Activated CD4-positive, alpha-beta memory T cell treated with anti-CD3 and anti-CD28 coated beads, Interleukin-2, amount 10 ng/mL, durations not matched to agents 7 days and 5 days (primary cell): ENCODE data around the gene NIM1K. TPM values are rescaled to one million over a fixed set of nuclear protein-coding genes. Genes with fewer than 3 reads are reported as not detected.

ENCODE experiments used
- CTCF ChIA-PET: fragments of 350-600 bp; sonication (Branson Sonifier 250); formaldehyde crosslinking; loops from one replicate; lab custom pipeline; 2021; ENCODE audit warnings: antibody characterized with exemption, inconsistent platforms; lab: Charles Lee
- POLR2A ChIA-PET: fragments of 350-600 bp; sonication (Branson Sonifier 250); formaldehyde crosslinking; loops from one replicate; lab custom pipeline; 2021; ENCODE audit warnings: antibody characterized with exemption; lab: Charles Lee
- DNase-seq: peaks from one replicate; pipeline ENCODE4 v3.0.0-alpha.2; 2020
- H3K27ac Mint-ChIP-seq: one replicate; pipeline ENCODE4 v1.8.0; 2021; ENCODE audit warnings: mild to moderate bottlenecking, mixed read lengths
- H3K27me3 Mint-ChIP-seq: one replicate; pipeline ENCODE4 v1.8.0; 2021; ENCODE audit warnings: mixed read lengths
- H3K36me3 Mint-ChIP-seq: one replicate; pipeline ENCODE4 v1.8.0; 2021; ENCODE audit warnings: low read depth, mixed read lengths
- H3K4me1 Mint-ChIP-seq: one replicate; pipeline ENCODE4 v1.8.0; 2021; ENCODE audit warnings: mixed read lengths
- H3K4me3 Mint-ChIP-seq: one replicate; pipeline ENCODE4 v1.8.0; 2021; ENCODE audit warnings: mild to moderate bottlenecking, mixed read lengths
- H3K9me3 Mint-ChIP-seq: one replicate; pipeline ENCODE4 v1.8.0; 2021; ENCODE audit warnings: mixed read lengths
- total RNA-seq, 2 experiments: library from RNA; stranded (reverse); gene quantifications; one replicate each; pipeline ENCODE4 v1.2.3, GENCODE V29; 2021

Gene NIM1K
- total RNA-seq, 2 experiments from 2014 or later = 0.73 to 0.83 TPM

- H3K27ac Mint-ChIP-seq = no peak overlapping the region
- H3K36me3 Mint-ChIP-seq = no peaks in the 10 kb centered on the region
- ChIA-PET POLR2A (no interaction called here), CTCF (no interaction called here)
- no peaks in the 10 kb centered on the region for H3K4me1 Mint-ChIP-seq
- no peak overlapping the region for H3K4me3 Mint-ChIP-seq
- peaks cover 27% of the 10 kb centered on the region for H3K27me3 Mint-ChIP-seq
- no peak for DNase-seq
- H3K9me3 Mint-ChIP-seq = no peaks in the 10 kb centered on the region
Measured at GRCh38 chr5:43213951-43214350, 21.9 kb downstream of the NIM1K start.

- Mint-ChIP-seq H3K9me3 (no peaks in the 10 kb centered on the region), H3K36me3 (no peaks in the 10 kb centered on the region), H3K27me3 (peaks cover 24% of the 10 kb centered on the region), H3K4me1 (no peaks in the 10 kb centered on the region), H3K4me3 (no peak overlapping the region), H3K27ac (no peak overlapping the region)
- ChIA-PET CTCF (no interaction called here), POLR2A (no interaction called here)
- DNase-seq = no peak
Measured at GRCh38 chr5:43215073-43215631, 23.1 kb downstream of the NIM1K start.

- Mint-ChIP-seq H3K27me3 (peaks cover 11% of the 10 kb centered on the region), H3K4me1 (no peaks in the 10 kb centered on the region), H3K36me3 (no peaks in the 10 kb centered on the region), H3K27ac (no peak overlapping the region), H3K9me3 (no peaks in the 10 kb centered on the region), H3K4me3 (no peak overlapping the region)
- DNase-seq = no peak
- ChIA-PET CTCF (no interaction called here), POLR2A (no interaction called here)
Measured at GRCh38 chr5:43216941-43217340, 24.9 kb downstream of the NIM1K start.

- Mint-ChIP-seq H3K27me3 (peaks cover 7% of the 10 kb centered on the region), H3K4me3 (no peak overlapping the region), H3K4me1 (no peaks in the 10 kb centered on the region), H3K9me3 (no peaks in the 10 kb centered on the region), H3K27ac (no peak overlapping the region), H3K36me3 (no peaks in the 10 kb centered on the region)
- ChIA-PET POLR2A (no interaction called here), CTCF (interaction anchor here (0.7 kb wide), 1 partner anchor 182 kb away, joined by 3 read pairs; no protein-coding TSS in a partner anchor)
- no peak for DNase-seq
Measured at GRCh38 chr5:43219120-43219519, 27.1 kb downstream of the NIM1K start.

GRCh38 chr5:43221502-43221901 lies 29.5 kb downstream of the NIM1K start:
- H3K9me3 Mint-ChIP-seq = no peaks in the 10 kb centered on the region
- peaks cover 3% of the 10 kb centered on the region for H3K27me3 Mint-ChIP-seq
- no peak overlapping the region for H3K4me3 Mint-ChIP-seq
- DNase-seq = no peak
- no peaks in the 10 kb centered on the region for H3K36me3 Mint-ChIP-seq
- ChIA-PET CTCF (interaction anchor here (0.7 kb wide), 2 partner anchors 29 to 110 kb away, joined by 4 read pairs; no protein-coding TSS in a partner anchor), POLR2A (interaction anchor here (1.0 kb wide), 1 partner anchor 30 kb away, joined by 3 read pairs; the partner anchor contains the start of gene NIM1K)
- no peaks in the 10 kb centered on the region for H3K4me1 Mint-ChIP-seq
- no peak overlapping the region for H3K27ac Mint-ChIP-seq

- H3K4me1 Mint-ChIP-seq = no peaks in the 10 kb centered on the region
- ChIA-PET POLR2A (interaction anchor here (1.5 kb wide), 1 partner anchor 87 kb away, joined by 4 read pairs; the partner anchor contains the start of gene HMGCS1), CTCF (interaction anchor here (0.6 to 1.3 kb wide), 4 partner anchors 52 to 551 kb away, joined by 3 to 5 read pairs (median 3); no protein-coding TSS in a partner anchor)
- no peak overlapping the region for H3K27ac Mint-ChIP-seq
- DNase-seq = no peak
- H3K9me3 Mint-ChIP-seq = no peaks in the 10 kb centered on the region
- no peaks in the 10 kb centered on the region for H3K36me3 Mint-ChIP-seq
- H3K4me3 Mint-ChIP-seq = no peak overlapping the region
- H3K27me3 Mint-ChIP-seq = no peaks in the 10 kb centered on the region
Measured at GRCh38 chr5:43225649-43226245, 33.7 kb downstream of the NIM1K start.

- Mint-ChIP-seq H3K4me3 (no peak overlapping the region), H3K27me3 (no peaks in the 10 kb centered on the region), H3K4me1 (no peaks in the 10 kb centered on the region), H3K9me3 (no peaks in the 10 kb centered on the region), H3K27ac (no peak overlapping the region), H3K36me3 (no peaks in the 10 kb centered on the region)
- ChIA-PET POLR2A (no interaction called here), CTCF (interaction anchor here (1.2 to 1.4 kb wide), 2 partner anchors 84 to 162 kb away, joined by 4 read pairs; no protein-coding TSS in a partner anchor)
- DNase-seq = no peak
Measured at GRCh38 chr5:43227655-43228054, 35.6 kb downstream of the NIM1K start.

- ChIA-PET CTCF (no interaction called here), POLR2A (no interaction called here)
- no peak for DNase-seq
- Mint-ChIP-seq H3K9me3 (no peaks in the 10 kb centered on the region), H3K4me3 (no peak overlapping the region), H3K36me3 (no peaks in the 10 kb centered on the region), H3K4me1 (peaks cover 5% of the 10 kb centered on the region), H3K27ac (no peak overlapping the region), H3K27me3 (no peaks in the 10 kb centered on the region)
Measured at GRCh38 chr5:43230707-43231106, 38.7 kb downstream of the NIM1K start.

- DNase-seq = no peak
- Mint-ChIP-seq H3K36me3 (no peaks in the 10 kb centered on the region), H3K4me1 (peaks cover 5% of the 10 kb centered on the region), H3K9me3 (no peaks in the 10 kb centered on the region), H3K4me3 (no peak overlapping the region), H3K27me3 (peaks cover 2% of the 10 kb centered on the region), H3K27ac (no peak overlapping the region)
- ChIA-PET POLR2A (no interaction called here), CTCF (interaction anchor here (0.8 to 2.1 kb wide), 2 partner anchors 75 to 158 kb away, joined by 4 to 8 read pairs; no protein-coding TSS in a partner anchor)
Measured at GRCh38 chr5:43231977-43232376, 40.0 kb downstream of the NIM1K start.

- no peaks in the 10 kb centered on the region for H3K36me3 Mint-ChIP-seq
- H3K4me1 Mint-ChIP-seq = peaks cover 5% of the 10 kb centered on the region
- no peaks in the 10 kb centered on the region for H3K9me3 Mint-ChIP-seq
- ChIA-PET CTCF (interaction anchor here (0.9 to 2.1 kb wide), 2 partner anchors 73 to 156 kb away, joined by 3 to 8 read pairs; no protein-coding TSS in a partner anchor), POLR2A (interaction anchor here (0.6 kb wide), 1 partner anchor 144 kb away, joined by 3 read pairs; no protein-coding TSS in a partner anchor)
- no peak overlapping the region for H3K27ac Mint-ChIP-seq
- no peak overlapping the region for H3K4me3 Mint-ChIP-seq
- peaks cover 2% of the 10 kb centered on the region for H3K27me3 Mint-ChIP-seq
- no peak for DNase-seq
Measured at GRCh38 chr5:43232943-43233833, 41.2 kb downstream of the NIM1K start.

GRCh38 chr5:43233946-43234345 lies 41.9 kb downstream of the NIM1K start:
- H3K36me3 Mint-ChIP-seq = no peaks in the 10 kb centered on the region
- POLR2A ChIA-PET = no interaction called here

GRCh38 chr5:43236653-43237355 lies 44.8 kb downstream of the NIM1K start:
- no peak overlapping the region for H3K27ac Mint-ChIP-seq
- DNase-seq = no peak
- ChIA-PET CTCF (no interaction called here), POLR2A (no interaction called here)
- H3K36me3 Mint-ChIP-seq = peaks cover under 1% of the 10 kb centered on the region
- no peak overlapping the region for H3K4me3 Mint-ChIP-seq
- no peaks in the 10 kb centered on the region for H3K9me3 Mint-ChIP-seq
- H3K27me3 Mint-ChIP-seq = peaks cover 7% of the 10 kb centered on the region
- H3K4me1 Mint-ChIP-seq = peaks cover 7% of the 10 kb centered on the region

More at GRCh38 chr5:43233946-43234345, 41.9 kb downstream of the NIM1K start:
- CTCF ChIA-PET = interaction anchor here (0.9 to 2.1 kb wide), 2 partner anchors 73 to 156 kb away, joined by 3 to 8 read pairs; no protein-coding TSS in a partner anchor
- Mint-ChIP-seq H3K9me3 (no peaks in the 10 kb centered on the region), H3K4me1 (peaks cover 5% of the 10 kb centered on the region), H3K27ac (no peak overlapping the region), H3K4me3 (no peak overlapping the region), H3K27me3 (peaks cover 5% of the 10 kb centered on the region)
- DNase-seq = no peak
